GM12891 (cell line): ENCODE results near the gene FYB1.

Source experiments
- DNase-seq: peaks from one replicate; pipeline ENCODE4 v3.0.0; 2011; ENCODE audit warnings: low spot score; ENCODE audit not compliant: insufficient read length
- FAIRE-seq: peaks from 2 replicates; lab custom pipeline; 2011; peaks lifted over from hg19 to GRCh38; lab: Jason Lieb, UNC
- PAX5 ChIP-seq: IDR thresholded peaks from 2 replicates; pipeline ENCODE4 v1.6.1; 2011; ENCODE audit warnings: low read length, moderate library complexity, mild to moderate bottlenecking; ENCODE audit not compliant: insufficient read depth, severe bottlenecking
- POLR2A ChIP-seq: IDR thresholded peaks from 2 replicates; pipeline ENCODE4 v1.6.1; 2011; ENCODE audit warnings: low read depth, low read length, control low read depth
- POLR2AphosphoS5 ChIP-seq: IDR thresholded peaks from 2 replicates; pipeline ENCODE4 v1.6.1; 2011; ENCODE audit warnings: low read depth, low read length, control low read depth
- POU2F2 ChIP-seq: IDR thresholded peaks from 2 replicates; pipeline ENCODE4 v1.6.1; 2011; ENCODE audit warnings: low read depth, mild to moderate bottlenecking, control low read depth, low read length, moderate library complexity
- SPI1 ChIP-seq: IDR thresholded peaks from 2 replicates; pipeline ENCODE4 v1.6.1; 2011; ENCODE audit warnings: low read depth, low read length, control low read depth
- TAF1 ChIP-seq: IDR thresholded peaks from 2 replicates; pipeline ENCODE4 v1.6.1; 2011; ENCODE audit warnings: low read depth, low read length, control low read depth

FYB1 gene

DNA sequence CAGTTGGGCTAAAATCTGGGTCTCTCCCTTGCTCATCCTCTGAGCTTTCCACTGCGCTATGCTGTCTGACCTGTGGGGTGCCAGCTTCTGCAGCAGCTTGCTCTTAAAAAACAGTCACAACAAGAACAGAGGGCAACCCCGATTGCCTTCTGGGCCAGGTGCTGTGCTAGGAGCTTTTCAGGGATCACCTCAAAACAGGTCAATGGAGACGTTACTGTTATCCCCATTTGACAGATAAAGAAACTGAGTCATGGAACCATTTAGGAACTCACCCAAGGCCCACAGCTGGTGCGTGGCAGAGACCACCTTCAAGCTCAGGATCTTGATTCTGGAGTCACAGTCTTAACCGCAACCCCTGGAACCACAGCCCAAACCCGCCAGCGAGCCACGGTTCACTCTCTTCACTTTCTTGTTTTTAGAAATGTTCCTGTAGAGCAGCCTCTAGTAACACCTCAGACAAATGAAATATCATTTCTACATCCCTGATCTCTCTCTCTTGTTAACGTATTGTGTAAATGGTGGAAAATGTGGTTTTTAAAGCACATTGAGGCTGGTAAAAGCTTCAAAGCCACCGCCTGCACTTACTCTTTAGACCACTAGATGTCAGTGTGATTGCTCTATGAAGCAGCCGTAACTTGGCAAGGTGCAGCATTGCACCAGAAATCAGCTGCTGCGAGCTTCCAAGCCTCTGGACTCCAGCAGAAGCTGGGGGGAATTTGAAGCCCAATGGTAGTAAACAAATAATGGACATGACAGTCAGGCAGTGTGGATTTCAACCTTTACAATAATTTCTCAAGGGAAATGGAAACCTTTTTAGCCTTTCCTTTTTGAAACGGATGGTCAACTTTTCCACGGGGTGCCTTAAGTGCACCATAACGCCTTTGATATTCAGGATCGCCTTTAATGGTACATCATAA lies 1.7 kb downstream of the FYB1 start:
- peak; percentile 22 for DNase-seq
- FAIRE-seq, result peak; percentile 83
- TF ChIP-seq POU2F2 (no peak), PAX5 (no peak), TAF1 (no peak), SPI1 (no peak), POLR2A (no peak), POLR2AphosphoS5 (no peak)

DNA sequence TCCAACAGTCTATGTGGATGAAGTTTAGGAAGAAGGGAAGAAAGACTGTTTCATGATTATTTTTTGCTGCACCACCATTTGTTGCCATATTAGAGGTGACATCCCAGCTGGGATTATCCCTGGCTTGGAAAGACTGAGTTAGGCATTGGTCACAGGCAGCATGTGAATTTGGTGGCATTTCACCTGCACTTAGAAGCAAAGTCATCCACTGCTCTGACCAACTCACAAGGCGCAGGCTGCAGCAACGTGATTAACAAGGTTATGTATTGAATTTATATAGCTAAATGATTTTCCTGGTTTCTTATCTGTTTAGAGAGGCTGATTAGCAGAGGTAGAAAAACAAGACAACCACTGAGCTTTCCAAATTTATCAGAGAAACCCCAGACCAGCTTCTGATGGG lies 2.7 kb downstream of the FYB1 start:
- FAIRE-seq, result no peak
- no peak for TF ChIP-seq POLR2A
- TF ChIP-seq POU2F2, result no peak

DNA sequence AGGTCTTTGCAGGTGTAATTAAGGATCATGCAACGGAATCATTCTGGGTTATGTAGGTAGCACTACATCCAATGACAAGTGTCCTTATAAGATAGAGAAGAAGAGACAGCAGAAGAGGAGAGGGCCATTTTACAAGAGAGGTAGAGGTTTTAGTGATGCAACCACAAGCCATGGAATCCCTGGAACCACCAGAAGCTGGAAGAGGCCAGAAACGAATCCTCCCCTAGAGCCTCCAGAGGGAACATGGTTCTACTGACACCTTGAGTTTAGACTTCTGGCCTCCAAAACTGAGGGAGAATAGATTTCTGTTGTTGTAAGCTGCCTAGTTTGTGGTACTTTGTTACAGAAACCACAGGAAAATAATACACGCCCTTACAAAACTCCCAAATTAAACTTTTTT lies 3.5 kb downstream of the FYB1 start:
- DNase-seq (no peak), FAIRE-seq (no peak)
- TF ChIP-seq SPI1 (no peak), PAX5 (no peak), POLR2A (no peak), POLR2AphosphoS5 (no peak), TAF1 (no peak), POU2F2 (no peak)

More for the DNA sequence above, 2.7 kb downstream of the FYB1 start:
- no peak for DNase-seq

DNA sequence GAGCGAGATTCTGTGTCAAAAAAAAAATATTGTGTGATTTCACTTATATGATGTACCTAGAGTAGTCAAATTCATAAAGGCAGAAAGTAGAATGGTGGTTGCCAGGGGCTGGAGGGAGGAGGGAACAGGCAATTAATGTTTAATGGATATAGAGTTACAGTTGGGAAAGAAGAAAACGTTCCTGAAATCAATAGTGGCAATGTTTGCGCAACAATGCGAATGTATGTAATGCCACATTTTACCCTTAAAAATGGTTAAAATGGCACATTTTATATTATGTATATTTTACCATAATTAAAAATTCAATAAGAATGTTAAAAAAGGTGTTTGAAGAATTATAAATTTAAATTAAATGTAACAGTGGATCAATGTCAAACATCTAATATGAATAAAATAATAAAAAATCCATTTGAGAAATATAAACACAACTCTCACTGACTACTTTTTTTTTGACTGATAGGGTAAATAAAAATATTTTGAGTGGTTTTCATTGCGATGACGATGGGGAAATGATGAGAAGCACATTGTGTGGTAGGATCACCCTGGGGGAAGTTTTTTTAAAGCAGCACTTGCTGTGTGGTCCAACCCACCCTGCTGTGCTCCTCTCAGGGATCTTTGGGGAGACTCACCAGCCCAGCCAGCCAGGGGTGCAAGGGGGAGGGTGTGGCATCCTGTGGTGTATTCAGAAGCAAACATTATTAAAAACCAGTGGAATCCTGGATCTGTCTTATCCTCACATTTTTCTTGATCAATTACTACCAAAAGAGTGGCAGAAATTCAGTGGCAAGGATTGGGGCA lies 4.3 kb downstream of the FYB1 start:
- TF ChIP-seq PAX5 (no peak), TAF1 (no peak), POLR2AphosphoS5 (no peak), POLR2A (no peak), POU2F2 (no peak), SPI1 (no peak)
- FAIRE-seq (no peak), DNase-seq (no peak)

DNA sequence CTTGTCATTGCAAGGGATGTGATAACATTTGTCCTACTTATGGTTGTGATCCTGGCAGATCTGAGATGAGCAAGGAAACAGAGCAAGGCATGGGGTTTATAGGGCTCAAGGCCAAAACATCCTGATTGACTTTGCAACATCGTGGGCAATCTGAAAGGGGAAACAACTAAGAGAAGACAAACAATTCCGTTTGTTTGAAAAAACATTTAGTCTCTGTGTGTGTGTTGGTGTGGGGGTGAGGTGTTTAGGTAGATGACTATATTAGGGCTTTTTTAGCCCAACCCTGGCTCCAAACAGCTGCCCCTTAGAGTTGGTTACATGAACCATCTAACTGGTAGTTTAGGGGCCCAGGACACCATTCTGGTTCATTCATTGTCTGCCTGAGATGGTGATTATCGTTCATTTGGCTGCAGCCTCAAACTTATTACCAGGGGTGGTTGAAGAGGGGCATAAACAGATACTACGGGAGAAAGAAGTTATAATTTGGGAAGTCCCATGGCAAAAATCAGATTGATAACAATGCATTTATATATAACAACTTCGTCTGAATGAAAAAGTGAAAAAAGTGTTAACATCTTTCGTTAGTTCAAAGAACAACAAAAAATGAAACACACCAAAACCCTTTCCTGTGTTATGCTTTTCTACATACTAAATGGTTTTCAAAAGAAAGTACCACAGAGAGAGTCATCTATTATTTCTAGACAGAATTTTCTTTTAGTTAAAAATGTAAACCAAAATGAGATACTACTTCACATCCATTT lies 5.7 kb downstream of the FYB1 start:
- TF ChIP-seq POLR2A (no peak), PAX5 (no peak), SPI1 (no peak), POLR2AphosphoS5 (no peak), TAF1 (no peak), POU2F2 (no peak)
- DNase-seq (no peak), FAIRE-seq (no peak)

DNA sequence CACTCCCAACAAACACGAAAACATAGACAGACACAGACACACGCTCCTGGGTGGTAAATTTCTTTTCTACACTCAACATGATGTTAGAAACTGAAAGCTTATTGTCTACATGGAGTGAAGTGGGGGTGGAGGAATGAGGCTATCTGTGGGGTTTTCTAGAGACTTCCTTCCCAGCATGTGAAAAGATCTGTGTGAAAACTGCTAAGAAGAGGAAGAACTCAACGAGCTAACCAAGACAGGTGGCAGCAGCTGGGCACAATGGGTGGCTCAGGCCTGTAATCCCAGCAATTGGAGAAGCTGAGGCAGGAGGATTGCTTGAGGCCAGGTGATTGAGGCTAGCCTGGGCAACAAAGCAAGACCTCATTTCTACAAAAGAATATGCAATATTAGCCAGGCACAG lies 7.6 kb downstream of the FYB1 start:
- DNase-seq, result no peak
- no peak for TF ChIP-seq POLR2AphosphoS5
- TF ChIP-seq POU2F2, result no peak
- TF ChIP-seq TAF1, result no peak
- FAIRE-seq, result no peak

DNA sequence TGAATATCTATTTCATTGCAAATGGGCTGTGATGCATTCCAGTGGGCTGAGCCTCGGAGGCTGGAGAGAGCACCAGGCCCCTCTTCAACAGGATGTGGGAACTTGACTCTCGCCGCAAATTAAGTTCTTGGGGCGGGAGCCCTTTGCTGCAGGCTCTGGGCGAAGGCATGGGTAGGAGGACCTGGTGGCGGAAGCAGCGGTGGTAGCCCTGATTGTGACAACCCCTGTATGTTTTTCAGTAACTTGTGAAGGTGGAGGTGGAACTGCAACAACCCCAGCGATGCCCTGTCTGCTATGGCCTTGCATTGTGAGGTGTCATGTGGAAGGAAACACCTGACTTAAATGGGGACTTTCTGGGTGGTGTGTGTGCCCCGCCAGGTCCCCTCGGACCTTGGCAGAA lies 9.4 kb downstream of the FYB1 start:
- FAIRE-seq (peak; percentile 45), DNase-seq (peak; percentile 22)
- TF ChIP-seq POLR2AphosphoS5 (no peak), POU2F2 (no peak), TAF1 (no peak), PAX5 (no peak), POLR2A (no peak), SPI1 (no peak)

DNA sequence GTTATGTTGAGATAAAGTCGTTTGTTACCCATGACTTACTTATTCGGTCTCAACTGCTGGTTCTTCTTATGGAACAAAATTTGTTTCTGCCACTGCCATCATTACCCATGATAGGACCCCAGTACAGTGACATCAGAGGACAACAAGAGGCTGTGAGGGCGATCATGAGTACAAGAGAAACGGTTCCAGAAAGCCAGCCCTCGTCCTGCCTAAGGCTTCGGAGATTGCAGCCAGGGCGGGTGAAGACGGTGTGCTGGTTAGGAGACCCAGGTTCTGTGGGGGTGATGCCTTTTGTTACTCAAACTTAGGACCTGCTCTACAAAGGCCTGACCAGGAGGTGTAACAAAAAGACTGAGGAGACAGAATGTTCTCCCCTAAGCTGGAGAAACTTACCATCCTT lies 10.9 kb downstream of the FYB1 start:
- DNase-seq (no peak), FAIRE-seq (no peak)
- TF ChIP-seq POLR2AphosphoS5 (no peak), SPI1 (no peak), POU2F2 (no peak), PAX5 (no peak), TAF1 (no peak), POLR2A (no peak)

DNA sequence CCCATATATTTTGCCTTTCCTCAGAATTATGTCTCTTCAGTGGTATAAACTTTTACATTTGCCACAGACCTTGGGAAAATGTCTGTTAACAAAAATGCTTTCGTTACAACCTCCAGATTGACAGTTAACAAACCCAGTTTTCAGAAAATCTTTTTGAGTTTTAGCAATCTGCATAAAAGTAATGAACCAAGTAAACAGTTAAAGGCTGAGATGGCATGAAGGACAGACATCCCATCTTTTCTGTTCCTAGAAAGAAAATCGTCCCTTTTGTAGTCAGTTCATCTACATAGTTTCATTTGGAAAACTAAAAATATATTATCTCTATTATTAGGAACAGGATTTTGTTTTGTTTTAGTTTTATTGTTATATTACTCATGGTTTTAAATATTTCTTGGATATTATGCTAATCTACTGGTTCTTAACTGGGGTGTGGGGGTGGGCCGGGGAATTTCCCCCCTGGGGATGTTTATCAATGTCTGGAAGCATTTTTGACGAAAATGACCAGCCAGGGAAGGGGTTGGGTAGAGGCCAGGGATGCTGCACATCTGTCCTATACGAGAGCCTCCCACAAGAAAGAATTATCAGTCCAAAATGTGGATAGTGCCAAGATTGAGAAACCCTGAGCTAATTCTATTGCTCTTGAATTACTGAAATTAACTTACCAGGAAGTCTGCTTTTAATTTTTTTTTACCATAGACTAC lies 11.9 kb downstream of the FYB1 start:
- FAIRE-seq (no peak), DNase-seq (no peak)
- TF ChIP-seq PAX5 (no peak), SPI1 (no peak), TAF1 (no peak), POU2F2 (no peak), POLR2A (no peak), POLR2AphosphoS5 (no peak)
